GM19324 (cell line): Measurements from ENCODE around the gene DYTN.

ENCODE experiments used
- ATAC-seq: cut with Tn5 transposase; IDR thresholded peaks from one replicate; pipeline ENCODE4 v1.9.1; 2021; ENCODE audit warnings: mild to moderate bottlenecking, moderate library complexity; ENCODE audit not compliant: unreplicated experiment, low FRiP score

The DYTN gene

GRCh38 chr2:206701952-206702605 lies 16.1 kb downstream of the DYTN start:
- no peak for ATAC-seq

DNA sequence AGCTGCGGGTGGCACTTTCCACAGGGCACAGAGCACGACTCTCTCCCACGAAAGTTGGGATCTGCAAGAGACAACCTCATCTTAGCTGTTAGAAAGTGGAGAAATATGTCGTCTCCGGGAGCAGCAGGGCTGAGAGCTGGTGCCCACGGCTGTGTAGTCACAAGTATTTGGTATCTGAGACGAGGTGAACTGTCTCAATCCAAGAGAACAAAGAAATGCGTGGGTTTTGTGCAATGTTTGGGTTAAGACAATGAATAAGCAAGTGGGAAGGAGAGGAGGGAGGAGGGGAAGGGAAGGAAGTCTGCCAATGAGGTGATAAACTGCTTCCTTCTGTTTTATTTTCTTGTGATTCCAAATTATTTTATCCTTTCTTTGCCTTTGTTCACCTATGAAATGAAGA lies 18.0 kb downstream of the DYTN start:
- no peak for ATAC-seq

- no peak for ATAC-seq
Measured at GRCh38 chr2:206698811-206699210, 19.4 kb downstream of the DYTN start.

DNA sequence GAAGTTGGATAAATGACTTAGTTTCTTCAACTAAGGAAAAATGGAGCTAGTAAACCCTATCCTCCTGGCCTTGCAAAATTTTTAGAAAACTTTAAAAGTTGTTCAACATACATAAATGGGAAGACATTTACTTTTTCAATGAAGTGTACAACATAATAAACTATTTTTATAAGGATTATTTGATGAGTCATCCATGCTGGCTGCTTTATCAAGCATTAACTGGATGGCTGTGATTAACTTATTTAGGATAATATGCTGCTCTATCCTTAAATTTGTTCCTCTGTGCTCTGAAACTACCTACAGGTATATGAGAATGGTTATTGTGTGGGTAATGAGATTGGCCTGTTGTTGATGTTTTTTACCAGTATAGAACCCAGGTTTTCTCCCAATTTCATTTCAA lies 21.3 kb downstream of the DYTN start:
- no peak for ATAC-seq

GRCh38 chr2:206693399-206694137 lies 24.6 kb downstream of the DYTN start:
- ATAC-seq = no peak

DNA sequence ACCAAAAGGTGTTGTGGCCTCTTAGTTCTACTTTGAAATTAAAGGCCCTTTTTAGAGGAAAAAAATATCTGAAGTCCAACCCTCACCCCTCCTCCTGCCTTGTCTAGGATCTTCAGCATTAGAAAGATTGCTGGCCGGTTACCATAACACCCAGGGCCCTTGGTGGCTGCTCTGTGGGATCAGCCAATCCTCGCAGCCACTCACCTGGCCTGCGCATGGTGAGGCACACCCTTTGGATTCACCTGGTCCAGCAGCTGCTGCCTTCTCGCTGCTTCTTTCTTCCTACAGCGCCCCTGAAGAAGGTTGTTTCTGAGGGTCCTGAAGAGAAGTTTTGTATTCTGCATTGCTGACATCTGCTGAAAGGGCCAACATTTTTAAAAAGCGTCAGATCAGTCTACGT lies 25.2 kb downstream of the DYTN start:
- ATAC-seq = no peak

DNA sequence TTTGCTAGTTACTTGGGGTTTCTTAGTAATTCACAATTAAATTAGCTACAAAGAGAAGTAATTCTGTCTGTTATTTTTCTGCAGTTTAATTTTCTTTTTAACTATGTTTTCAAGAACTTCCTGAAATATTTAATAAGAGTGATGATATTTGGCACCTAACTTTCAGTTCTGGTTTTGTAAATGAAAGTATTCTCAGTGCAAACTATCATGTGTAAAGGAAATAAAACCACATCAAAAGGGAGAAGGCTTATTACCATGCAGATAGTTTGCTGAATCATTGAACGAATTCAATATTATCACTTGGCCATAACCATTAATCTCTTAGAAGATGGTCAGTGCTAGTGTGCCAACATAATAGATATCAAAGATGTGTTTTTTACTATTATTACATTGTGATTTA lies 29.2 kb downstream of the DYTN start:
- no peak for ATAC-seq

DNA sequence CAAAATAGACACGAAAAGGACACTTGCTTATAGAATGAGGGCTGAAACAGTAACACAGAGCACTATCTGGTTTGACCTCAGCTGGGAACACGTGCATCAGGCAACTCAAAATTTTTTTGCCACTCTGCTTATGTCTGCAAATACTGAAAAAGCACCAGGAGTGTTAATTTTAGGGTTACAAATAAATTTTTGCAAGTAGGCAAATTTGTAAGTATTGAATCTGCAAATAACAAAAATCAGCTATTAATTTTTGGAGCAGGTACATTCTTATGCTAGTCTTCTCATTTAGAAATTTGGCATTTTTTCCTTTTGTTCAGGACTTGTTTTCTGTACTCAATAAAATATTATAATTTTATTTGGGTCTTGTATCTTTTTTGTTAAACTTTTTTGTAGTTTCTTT lies 29.7 kb downstream of the DYTN start:
- ATAC-seq = no peak

DNA sequence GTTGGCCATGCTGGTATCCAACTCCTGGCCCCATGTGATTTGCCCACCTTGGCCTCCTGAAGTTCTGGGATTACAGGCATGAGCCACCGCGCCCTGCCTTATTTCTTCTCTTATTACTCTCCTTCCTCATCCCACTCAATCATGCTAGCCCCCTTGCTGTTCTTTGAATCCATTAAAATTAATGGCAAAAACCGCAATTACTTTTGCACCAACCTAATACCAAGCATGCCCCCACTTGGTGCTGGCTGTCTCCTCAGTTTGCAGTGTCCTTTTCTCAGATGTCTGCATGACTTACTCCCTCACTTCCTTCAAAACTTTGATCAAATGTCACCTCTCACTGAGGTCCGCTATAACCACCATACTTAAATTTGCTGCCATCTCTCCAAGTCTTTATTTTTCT lies 34.6 kb downstream of the DYTN start:
- ATAC-seq = no peak

DNA sequence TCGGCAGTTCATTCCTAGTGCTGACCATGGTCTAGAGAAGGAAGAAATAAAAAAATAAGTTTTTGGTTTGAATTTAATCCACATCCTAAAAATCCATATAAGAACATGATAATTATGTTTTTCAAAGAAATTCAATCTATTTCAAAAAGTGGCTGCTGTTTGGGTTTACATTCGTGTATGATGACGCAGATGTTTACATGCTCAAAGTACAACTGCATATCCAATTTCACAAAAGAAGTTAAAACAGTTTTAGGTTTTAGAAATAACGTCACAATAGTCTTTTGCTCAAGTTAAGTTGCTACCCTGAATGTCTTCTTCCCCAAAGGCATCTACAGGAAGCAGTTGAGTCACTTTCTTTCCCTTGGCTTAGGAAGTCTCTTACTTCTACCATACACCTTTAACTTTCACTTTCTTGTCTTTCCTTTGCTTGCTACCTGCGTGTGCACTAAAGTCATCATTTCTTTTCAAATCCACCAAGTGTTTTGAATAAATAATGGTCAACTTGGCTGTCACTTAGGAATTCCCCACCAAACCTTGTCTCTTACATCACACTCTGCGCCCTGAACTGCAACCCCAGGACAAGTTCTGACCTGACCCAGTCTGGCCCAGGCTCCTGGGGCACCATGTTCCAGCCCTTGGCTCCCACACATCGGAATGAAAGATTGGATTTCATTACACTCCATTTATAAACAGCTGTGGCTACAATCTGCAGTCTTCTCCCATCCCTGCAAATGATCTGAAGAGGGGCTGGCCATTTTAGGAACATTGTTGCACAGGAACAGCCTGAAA lies 47.5 kb downstream of the DYTN start:
- ATAC-seq = no peak

DNA sequence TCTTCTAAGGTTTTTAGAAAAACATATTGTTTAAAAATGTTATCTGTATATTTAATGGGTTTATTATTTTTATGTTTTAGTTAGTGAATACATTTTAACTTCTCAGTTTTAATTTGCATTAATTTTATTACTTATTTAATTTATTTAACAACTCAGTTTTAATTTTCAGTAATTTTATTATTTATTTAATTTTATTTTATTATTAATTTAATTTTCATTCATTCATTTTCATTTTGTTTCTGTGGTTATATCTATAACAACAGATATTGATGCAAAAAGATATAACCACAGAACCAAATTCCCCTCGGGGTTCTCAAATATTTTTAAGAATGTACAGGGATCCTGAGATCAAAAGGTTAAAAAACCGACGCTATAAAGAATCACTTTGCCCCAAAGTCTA lies 52.9 kb downstream of the DYTN start:
- no peak for ATAC-seq

DNA sequence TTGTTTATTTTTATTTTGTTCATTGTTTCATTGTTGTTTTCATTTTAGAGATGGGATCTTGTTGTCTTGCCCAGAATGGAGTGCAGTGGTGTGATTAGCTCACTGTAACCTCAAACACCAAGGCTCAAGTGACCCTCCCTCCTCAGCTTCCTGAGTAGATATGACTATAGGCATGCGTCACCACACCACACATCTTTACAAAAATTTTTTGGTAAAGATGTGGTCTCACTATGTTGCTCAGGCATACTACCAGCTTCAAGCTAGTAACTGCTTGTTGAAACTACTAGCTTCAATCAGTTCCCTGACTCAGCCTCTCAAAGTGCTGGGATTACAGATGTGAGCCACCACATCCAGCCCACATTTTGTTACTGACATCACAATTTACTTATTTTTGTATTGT lies 61.1 kb downstream of the DYTN start:
- no peak for ATAC-seq

- ATAC-seq = no peak
Measured at GRCh38 chr2:206647985-206648384, 70.2 kb downstream of the DYTN start.

DNA sequence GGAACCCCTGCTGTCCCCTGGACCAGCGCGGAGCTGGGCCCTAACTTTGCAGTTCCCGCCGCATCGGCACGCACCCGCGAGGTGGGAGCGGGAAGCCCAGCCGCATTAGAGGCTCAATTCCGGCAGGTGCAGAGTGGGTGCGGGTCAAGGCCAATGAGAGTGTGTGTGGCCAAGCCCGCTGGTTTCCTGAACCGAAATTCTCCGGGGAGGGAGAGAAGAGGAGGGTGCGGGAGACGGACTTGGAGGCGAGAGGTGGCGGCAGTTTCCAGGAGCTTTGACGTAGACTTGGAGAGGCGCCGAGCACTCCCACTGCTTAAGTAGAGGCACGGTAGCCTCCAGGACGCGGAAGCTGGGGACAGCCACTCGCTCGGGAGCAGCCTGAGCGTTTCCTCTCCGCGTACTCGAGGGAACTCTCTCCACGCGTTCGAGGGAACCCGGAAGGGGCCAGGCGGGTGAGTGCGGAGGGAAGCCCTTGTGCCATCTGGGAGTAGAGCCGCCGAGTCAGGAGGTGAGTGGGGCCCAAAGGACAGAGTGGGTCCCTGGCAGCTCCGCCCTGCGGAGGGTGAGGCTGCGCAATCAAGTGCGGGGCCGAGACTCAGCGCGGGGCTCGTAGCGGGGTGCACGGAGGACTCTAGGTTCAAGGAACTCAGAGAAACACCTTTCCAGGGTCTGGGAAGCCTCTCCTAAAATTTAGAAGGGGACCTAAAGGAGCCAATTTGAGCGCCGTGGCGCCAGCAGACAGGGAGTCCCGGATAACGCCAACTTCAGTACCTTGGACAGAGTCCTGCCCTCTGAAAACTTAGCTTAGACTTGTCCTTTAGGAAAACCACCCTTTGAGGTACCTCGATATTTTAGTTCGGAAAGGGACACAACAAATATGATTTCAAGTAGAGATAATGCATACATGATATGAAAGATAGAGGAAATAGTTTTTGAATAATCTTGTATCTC lies 75.8 kb downstream of the DYTN start, which contains the start of gene FAM237A:
Gene FAM237A, plus strand, starts transcription at position 413 of the 951 bp plus-strand sequence. CDS start 1,750 bp downstream, outside the sequence.
- ATAC-seq = no peak

DNA sequence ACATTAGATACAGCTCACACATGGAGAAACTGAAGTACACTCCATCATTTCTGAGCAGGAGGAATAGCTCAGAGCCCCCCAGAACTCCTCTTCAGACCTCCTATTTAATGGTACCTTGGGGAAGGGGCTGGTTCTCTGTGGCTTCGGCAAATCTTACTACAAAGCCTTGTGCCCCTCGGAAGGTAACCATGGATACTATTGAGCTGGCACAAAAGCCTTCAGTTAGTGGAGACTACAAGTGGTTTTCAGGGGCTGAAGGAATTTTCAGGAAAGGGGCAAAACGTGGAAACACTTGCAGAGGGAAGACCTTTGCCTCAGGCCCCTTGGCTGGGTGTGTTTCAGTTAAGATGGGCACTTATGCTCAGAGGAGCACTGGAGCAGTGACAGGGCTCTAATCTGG lies 77.0 kb downstream of the DYTN start:
- no peak for ATAC-seq

DNA sequence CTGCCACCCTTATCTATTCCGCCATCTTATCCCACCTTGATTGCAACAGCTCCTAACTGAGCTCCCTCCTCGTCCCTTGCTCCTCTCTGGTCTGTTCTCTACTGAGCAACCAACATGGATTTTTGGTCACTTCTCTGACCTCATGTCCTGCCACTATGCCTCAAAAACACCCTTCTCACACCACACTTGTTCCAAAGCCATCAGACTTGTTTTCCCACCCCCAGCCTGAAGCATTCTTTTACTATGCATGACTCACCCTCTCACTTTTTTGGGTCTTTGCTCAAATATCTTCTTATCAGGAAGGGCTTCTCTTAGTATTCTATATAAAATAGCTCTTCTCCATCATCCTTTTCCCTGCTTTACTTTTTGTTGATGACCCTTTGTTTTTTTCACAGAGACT lies 78.6 kb downstream of the DYTN start:
- no peak for ATAC-seq

DNA sequence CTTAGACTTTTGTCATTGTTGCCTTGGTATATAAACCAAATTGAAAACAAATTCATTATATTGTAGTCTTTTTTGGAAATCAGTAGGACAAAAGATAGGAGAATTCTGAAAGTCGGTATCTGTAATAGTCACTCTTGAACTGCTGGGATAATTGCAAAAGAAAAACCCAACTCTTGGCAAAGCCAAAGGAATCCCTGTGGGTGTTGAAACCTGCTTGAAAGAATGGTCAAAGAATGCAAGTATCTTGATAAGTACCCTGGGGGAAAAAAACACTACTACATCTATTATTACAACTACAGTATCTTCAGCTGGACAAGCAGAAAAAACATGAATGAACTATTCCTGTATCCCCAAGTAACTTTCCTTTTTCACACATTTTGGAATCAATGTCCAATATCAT lies 83.2 kb downstream of the DYTN start:
- no peak for ATAC-seq

DNA sequence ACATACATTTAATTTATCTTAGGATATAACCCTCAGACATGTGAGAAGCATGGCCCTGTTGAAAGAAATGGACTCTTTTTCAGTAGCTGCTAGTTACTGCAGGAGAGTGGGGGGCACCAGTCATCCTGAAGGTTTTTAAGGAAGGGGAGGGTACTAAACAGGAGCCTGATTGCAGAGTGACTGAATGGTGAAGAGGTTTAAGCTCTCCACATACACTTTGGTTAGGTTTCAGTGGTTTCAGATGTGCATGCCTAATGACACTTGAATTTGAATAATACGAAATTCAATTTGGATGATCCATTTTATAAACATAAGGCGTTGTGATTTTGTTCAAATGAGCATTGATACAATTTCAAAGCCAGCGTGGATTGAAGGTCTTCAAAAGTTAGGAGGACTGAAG lies 86.9 kb downstream of the DYTN start:
- ATAC-seq = no peak

GRCh38 chr2:206627632-206628031 lies 90.6 kb downstream of the DYTN start:
- ATAC-seq = no peak

GRCh38 chr2:206626108-206626507 lies 92.1 kb downstream of the DYTN start:
- ATAC-seq = no peak
